HG03378 (cell line): ENCODE data around the gene TXNDC2.
"Not testable (repeated sequence)": the region's sequence is repeated elsewhere in the genome, so short reads cannot be mapped to it uniquely, and the experiment has no call there.

ENCODE experiments used
- ATAC-seq: cut with Tn5 transposase; IDR thresholded peaks from one replicate; pipeline ENCODE4 v1.9.1; 2021; ENCODE audit warnings: mild to moderate bottlenecking, moderate library complexity; ENCODE audit not compliant: unreplicated experiment

Gene TXNDC2

GRCh38 chr18:9912285-9912684 is 26.5 kb downstream of the TXNDC2 start:
- ATAC-seq = not testable (repeated sequence)

- no peak for ATAC-seq
These were observed 27.4 kb downstream of the TXNDC2 start for GRCh38 chr18:9913151-9913525.

- peak; percentile 91 for ATAC-seq
These were observed 28.0 kb downstream of the TXNDC2 start, which contains the start of gene VAPA for GRCh38 chr18:9913526-9914333. Gene VAPA, plus strand, starts transcription at chr18:9914016. Its CDS starts 241 bp downstream, at chr18:9914257.

- no peak for ATAC-seq
These were observed 28.5 kb downstream of the TXNDC2 start for GRCh38 chr18:9914334-9914583.

- ATAC-seq = no peak
These were observed 29.0 kb downstream of the TXNDC2 start for GRCh38 chr18:9914584-9915290.

GRCh38 chr18:9915291-9916076 is 29.7 kb downstream of the TXNDC2 start:
- no peak for ATAC-seq

GRCh38 chr18:9916077-9916639 is 30.4 kb downstream of the TXNDC2 start:
- ATAC-seq = no peak

- ATAC-seq = no peak
These were observed 31.0 kb downstream of the TXNDC2 start for GRCh38 chr18:9916808-9917207.

GRCh38 chr18:9918016-9918680 is 32.4 kb downstream of the TXNDC2 start:
- ATAC-seq = no peak

- ATAC-seq = no peak
These were observed 33.9 kb downstream of the TXNDC2 start for GRCh38 chr18:9919564-9920232.

- ATAC-seq = no peak
These were observed 37.0 kb downstream of the TXNDC2 start for GRCh38 chr18:9922592-9923311.

- ATAC-seq = no peak
These were observed 38.7 kb downstream of the TXNDC2 start for GRCh38 chr18:9924371-9924943.

- ATAC-seq = no peak
These were observed 39.6 kb downstream of the TXNDC2 start for GRCh38 chr18:9925369-9925768.

- no peak for ATAC-seq
These were observed 40.0 kb downstream of the TXNDC2 start for GRCh38 chr18:9925795-9926194.

- ATAC-seq = no peak
These were observed 40.6 kb downstream of the TXNDC2 start for GRCh38 chr18:9926223-9926894.

GRCh38 chr18:9926977-9927376 is 41.2 kb downstream of the TXNDC2 start:
- ATAC-seq = no peak

- no peak for ATAC-seq
These were observed 41.8 kb downstream of the TXNDC2 start for GRCh38 chr18:9927392-9928063.

GRCh38 chr18:9928646-9929259 is 43.0 kb downstream of the TXNDC2 start:
- no peak for ATAC-seq
